GM18520 (cell line): ENCODE data around the gene SNN.

Experiments
- ATAC-seq: cut with Tn5 transposase; IDR thresholded peaks from one replicate; pipeline ENCODE4 v1.9.1; 2021; ENCODE audit not compliant: unreplicated experiment

Gene SNN

DNA sequence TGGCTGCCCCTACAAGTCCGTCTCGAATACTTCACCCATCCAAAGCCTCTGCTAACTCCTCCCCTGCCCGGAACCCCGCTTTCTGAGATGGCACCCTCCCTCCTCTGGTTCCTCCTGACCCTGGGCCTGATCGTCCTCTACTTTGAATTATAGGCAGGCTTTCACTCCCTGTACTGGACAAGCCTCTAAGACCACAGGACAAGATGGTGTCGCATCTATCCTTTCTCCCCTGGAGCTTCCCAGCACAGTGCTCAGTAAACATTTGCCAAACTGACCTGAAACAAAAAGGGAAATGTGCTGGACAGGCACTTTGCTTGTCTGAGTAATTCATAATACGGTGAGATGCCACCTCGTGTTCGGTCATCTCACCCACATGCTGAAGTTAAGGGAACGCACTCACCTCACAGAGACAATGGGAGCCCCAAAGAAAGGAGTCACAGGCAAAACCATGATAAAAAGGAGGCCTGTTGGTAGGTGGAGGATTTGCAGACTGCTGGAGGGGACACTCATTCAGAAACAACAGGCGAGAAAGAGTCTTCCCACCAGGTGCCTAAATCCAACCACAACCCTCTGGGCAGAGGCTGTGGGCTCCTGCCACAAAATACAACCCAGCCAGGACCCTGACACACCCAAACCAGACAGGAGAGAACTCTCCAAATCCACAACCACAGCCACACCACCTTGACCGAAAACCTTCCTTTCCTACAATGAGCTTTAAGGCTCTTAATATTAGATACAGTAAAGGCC, 28.2 kb downstream of the SNN start:
- ATAC-seq: no peak

DNA sequence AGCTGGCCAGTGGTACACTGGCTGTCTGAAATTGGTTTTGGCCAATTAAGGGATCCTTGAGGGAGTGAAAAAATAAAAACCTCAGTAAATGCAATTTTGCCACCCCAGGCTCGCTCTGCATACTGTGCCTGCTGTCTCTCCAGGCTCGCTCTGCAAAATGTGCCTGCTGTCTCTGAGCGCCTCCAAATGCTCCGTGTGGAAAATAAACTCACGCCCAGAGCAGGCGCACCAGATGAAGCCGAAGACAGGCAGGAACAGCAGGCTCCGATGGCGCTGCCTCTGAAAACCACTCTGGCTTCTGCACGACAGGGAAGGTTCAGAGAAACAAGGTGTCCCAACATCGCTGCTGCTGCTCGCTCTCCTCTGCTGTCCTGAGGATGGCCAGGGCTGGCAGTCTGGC, 29.1 kb downstream of the SNN start:
- no peak for ATAC-seq

DNA sequence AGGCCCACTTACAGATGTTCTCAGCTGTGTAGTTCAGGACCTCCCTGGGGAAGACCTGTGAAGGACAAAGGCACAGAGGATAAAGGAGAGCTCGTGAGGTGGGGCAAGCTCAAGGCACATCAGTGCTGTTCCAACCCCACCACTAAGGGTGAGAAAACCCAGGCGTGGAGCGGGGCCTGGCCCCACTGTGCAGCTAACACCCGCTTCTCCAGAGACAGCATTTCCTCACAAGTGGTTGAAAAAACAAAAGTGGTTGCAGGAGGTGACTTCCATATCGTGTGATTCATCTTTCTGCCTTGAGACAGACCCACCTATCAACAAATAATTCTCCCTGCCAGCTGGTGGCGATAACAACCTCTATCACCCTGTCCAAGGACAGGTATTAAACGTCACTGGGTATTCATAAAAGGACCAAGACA, 30.0 kb downstream of the SNN start:
- ATAC-seq: no peak

DNA sequence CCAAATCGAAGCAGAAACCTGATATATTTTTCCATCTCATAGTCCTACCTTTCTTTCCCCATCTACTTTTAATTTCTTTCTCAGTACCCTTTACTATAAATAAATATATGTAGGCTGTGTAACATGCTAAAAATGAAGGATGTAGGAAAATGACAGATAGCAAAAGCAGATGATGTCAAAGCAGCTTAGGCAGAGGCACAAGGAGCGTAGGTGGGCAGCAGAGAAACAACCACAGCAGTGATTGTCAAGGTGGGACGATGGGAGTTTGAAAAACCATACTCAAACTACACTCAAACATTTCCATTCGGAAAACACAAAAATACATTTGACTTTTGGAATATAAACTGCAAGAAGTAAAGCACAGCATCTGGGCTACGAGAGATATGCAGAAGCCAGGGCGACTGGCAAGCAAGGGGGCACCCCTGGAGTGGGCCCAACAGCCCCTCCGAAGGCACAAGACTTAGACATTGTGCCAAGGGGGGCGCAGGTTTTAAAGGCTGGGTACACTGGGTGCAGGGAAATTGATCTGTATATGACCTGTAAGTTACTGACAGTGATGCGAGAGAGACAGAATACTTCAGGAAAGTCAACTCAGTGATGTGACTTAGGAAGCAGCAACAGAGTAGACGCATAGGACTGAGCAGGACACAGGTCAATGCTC, 31.1 kb downstream of the SNN start:
- ATAC-seq: no peak

DNA sequence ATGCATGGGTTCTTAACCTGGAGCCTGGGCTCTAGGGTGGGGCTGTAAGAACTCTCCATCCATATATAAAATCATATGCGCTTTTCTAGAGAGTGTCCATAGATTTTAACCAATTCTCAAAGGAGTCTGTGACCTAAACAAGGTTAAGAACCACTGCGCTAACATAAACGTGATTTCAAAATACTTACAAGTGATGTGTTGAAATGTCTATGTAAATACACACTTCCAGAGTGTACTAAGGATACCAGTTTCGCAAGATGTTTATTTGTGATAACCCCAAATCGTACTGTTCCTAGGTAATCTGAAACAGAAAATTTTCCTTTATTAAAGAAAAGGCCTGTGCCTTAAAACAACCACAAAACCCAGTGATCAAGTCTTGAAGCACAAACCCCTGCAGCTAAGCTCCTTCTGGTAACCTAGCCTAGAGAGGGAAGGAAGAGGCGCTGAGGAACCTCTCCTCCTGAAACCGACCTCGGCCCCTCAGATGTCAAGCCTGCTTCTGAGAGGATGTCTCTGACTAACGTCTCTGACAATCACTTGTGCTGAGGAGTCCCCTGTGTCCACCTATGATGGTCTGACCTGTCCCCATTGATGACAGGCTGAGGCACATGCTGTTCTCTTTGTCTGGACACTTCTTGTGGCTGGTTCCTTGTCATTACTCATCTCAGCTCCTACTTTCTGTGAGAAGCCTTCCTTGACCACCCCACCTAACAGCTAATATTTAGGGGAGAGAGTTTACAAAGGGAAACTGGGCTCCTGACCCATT, 32.2 kb downstream of the SNN start:
- ATAC-seq: no peak

DNA sequence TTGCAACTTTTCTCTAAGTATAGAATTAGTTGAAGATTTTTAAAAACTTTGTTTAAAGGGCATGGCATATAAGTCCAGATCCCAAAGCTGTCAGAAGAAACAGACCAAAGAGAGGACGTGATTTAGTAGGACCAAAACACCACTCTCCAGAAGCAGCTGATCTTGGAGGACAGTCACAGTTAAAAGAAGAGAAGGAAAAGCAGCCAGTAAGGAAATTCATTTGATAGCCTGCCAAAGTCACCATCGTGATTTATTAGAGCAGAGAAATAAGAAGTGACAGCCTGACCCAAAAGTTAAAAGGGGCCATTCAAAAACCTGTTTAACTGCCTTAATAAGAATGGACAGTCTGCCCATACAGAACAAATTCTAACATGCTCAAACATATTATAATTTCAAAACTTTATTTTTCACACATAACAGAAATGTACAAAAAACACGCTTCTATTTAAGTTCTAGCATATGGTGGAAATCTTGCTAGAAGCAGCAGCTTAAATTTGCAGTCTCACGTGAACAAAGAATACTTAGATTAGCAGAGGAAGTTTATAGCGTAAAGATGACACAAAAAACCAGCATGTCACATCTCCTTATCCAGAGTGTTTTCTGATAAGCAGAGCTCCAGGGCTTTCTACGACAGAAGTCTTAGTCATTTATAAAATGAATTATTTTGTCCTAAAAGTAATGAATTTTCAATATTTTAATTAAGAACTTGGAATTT, 37.2 kb downstream of the SNN start:
- ATAC-seq: no peak

DNA sequence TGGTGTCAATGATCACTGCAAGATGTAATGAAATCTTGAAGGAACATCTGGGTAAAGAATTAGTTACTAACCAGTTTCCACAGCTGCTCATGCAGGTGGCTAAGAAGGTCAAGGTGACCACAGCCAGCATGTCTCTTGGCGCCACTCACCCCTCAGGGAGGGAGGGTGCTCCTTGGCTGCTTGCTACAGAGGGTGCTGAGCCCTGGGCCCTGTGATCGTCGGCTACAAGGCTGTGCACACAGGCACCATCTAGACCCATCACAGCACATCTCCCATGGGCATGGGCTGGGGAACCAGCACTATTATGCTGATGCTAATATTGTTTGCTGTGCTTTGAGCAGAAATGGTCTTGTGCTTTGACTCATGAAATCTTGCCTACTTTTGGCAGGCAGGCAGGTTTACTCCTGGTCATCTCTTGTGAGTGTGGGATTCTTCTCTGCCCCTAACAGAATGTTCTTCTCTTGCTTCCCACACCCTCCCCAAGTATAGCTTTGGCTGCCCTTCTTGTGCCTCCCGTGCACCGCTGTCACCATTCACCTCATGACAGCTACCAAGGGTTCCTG, 38.0 kb downstream of the SNN start:
- no peak for ATAC-seq

DNA sequence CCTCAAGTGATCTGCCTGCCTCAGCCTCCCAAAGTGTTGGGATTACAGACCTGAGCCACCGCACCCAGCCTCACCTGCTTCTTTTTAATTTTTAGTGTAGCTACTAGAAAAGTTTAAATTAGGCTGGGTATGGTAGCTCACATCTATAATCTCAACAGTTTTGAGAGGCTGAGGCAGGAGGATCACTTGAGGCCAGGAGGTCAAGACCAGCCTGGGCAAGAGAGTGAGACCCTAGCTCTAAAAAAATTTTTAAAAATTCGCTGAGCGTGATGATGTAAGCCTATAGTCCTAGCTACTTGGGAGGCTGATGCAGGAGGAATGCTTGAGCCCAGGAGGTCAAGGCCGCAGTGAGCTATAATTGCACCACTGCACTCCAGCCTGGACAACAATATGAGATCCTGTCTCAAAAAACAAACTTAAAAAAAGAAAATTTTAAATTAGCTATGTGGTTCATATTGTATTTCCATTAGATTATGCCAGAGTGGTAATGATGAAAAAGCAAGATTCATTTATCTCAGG, 39.5 kb downstream of the SNN start:
- no peak for ATAC-seq

DNA sequence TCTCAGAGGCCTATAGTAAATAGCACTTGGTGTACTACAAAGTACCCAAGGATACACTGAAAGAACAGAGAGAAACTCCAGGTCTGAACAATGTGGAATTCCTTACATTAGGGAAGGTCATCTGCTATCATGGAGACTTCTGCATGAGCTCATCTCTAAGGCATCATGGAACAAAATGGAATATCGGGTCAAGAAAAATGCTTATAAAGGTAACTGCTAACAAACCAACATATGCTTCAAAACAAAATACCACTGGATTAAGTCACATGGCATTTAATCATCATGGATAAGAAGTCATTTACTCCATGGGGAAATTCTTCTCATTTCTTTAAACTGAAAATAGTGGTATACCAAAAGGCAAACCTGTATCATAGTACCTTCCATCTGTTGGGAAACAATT, 40.2 kb downstream of the SNN start:
- ATAC-seq: no peak

DNA sequence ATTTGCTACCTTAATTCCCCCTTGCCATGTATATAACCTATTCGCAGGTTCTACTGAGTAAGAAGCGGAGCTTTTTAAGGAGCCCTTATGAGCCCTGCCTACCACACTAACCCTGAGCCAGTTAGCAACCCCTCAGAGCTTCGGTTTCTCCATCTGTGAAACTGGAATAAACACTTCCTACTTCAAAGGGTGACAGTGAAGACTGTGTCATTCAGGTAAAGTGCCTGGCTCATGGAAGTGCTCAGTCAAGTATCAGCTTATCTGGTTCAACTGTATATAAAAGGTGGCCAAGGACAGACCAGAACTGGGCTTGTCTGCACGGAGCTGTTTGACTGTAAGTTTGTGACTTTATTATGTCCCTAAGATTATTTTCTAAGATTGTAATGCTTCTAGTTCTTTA, 43.4 kb downstream of the SNN start:
- no peak for ATAC-seq

DNA sequence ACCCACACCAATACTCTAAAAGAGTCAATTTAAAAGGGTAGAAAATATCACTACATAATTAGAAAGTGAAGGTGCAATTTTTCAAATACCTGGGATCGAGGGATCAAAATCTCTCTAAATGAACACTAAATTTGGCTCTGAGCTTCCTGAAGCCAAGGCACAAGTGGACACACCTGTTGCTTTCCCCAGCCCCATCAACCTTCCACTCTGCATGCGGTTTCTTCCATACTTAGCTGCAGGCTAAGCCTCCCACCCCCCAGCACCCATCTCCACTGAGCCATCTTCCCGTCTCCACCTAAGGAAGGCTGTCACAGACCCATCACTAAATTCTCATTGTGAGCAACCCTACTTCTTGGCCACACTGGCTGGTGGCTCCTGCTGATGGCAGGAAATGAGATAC, 43.9 kb downstream of the SNN start:
- no peak for ATAC-seq

DNA sequence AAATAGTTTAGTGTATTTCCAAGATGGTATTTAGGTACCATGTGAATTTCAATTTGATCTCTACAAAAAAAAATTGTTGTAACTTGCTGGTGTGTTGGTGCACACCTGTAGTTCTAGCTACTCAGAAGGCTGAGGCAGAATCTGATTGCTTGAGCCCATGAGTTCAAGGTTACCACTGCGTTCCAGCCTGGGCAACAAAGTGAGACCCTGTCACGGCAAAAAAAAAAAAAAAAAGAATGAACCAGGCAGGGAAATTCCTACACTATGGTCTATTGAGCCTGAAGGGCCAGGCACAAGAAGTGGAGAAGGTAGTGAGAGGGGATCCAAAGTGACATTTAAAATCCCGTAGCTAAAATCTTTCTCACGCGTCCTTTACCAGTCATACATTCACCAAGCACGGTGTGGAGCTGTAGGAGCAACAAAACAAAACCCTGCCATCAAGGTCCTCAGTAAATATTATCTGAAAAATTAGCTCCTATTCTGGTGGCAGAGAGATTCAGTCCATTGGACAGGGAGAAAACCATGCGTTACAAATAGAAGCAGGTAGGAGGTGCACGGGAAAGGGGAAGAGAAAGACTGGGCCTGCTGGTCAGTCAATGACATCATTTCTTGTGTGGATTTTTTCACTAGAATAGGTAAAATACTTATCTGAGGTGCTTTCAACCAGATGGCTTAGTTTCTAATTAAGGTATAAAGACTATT, 47.1 kb downstream of the SNN start:
- ATAC-seq: no peak

DNA sequence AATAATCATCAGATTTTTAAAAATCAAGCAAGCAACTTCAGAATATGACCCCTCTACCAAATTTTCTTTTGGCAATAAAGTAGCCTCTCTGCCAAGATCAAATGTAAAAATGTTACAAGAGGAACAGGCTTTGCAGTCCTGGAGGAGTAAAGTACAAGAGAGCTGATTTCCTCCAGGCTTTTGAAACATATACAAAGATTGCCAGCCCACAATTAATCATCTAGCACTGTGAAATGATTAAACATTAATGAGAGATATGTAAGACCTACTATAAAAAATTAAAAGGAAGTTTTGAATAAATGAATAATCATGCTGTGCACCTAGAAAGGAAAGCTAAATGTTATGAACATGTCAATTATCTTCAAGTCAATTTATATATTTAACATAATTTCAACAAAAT, 48.1 kb downstream of the SNN start:
- no peak for ATAC-seq

DNA sequence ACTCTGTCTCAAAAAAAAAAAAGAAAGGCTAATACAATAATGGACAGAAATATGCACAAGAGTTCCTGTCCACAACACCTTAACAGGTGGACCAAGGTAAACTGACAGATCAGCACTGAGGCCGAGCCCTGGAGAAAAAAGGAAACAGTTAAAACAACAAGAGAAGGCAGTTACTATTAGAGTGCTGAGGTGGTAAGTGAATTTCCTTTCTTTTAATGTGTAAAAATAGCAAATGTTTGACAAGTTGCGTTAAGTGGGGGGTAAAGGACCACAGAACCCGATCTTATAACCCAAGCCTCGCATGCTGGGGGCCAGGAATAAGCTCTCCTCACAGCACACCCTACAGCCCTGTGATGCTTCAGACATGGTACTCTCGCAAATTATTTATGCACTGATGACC, 49.6 kb downstream of the SNN start:
- ATAC-seq: no peak

DNA sequence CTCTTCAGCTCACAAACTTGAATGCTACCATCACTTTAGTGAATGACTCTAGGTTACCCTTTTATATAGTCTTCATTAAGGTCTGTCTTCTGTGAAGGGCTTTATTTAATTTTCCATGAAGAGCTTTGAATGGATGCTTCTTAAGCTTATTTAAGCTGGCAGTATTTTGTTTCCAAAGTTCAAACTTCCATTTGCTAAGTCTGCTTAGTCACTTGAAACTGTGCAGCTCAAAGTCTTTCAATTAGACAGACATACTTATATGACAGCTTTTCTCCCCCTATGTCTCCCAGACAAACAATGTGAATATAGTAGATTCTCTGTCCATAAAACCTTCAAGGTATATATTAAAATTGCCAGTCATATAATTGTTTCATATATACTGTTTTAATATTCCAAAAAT, 50.9 kb downstream of the SNN start:
- no peak for ATAC-seq

DNA sequence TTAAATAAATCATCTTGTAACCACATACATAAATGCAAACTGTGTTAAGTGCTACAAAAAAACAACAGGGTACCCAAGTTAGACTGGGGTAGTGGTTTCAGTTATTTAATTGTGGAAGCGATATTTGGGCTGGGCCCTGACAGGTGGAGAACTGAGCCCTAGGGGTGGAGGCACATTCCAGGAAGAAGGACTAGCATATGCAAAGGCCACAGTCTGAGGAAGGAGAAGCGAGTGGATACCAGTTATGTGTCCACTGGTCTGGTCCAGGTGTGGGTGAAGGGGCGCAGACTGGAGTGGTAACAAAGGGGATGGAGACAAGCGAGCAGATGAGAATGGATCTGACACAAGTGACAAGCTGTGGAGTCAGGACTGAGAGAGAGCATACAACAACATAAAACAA, 51.5 kb downstream of the SNN start:
- no peak for ATAC-seq

DNA sequence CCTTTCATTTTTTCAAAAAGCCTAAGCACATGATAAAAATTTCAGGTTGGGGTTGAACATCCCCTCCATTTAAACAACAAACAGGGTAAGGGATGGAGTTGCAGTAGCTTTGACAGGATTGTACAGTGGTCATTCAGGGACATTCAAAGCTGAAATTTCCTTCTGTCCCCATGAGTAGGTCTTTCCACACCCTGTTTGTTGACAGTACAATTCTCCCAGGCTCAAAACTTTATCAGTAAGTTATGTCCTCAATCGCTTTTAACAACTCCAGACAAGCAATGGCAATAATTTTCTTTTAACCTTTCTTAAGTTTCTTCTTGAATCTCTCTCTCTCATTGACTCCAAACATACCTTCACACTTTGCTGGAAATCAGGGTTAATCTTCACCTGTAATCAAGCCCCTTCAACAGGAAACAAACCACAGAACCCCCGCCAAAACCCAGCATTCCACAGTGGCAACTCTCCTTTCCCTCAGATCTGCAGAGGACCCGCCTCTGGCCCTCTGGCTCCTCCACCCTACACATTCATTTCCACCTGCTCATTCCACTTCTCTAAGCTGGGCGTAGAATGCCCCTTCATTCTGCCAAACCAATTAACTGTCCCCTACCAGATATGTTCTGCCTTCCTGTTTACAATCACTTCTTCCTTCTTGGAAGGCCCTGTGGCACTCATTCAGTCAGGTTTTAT, 53.7 kb downstream of the SNN start:
- no peak for ATAC-seq

DNA sequence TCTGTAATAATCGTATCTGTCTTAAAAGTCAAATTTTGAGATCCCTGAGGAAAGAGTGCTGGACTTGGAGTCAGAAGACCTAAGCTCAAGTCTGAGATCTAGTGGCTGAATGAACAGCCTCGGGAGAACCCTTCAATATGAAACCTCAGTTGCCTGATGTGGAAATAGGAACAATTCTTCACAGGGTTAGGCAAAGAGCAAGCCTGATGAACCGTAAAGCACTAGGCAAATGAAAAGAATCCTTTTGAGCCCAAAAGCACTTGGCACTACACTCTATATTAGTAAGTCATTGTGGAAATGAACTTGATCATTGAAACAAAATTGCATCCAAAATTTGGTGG, 54.2 kb downstream of the SNN start:
- ATAC-seq: no peak

DNA sequence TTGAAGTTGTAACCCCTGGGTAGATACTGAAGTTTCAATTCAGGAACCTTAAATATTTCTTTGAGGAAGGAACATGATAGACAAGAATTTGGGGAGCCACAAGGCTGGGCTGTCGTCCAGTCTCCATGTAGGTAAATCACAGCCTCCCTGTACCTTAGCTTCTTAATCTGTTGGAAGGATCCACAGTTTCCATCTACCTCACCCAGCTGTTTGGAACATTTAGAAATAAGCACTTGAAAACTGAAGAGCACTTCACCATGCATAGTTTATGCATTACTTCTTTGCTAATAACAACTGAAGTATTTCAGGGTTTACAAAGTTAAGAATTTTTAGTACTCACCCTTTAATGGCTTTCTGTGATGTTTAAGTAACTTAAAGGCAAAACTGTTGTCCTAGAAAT, 57.2 kb downstream of the SNN start:
- ATAC-seq: no peak

DNA sequence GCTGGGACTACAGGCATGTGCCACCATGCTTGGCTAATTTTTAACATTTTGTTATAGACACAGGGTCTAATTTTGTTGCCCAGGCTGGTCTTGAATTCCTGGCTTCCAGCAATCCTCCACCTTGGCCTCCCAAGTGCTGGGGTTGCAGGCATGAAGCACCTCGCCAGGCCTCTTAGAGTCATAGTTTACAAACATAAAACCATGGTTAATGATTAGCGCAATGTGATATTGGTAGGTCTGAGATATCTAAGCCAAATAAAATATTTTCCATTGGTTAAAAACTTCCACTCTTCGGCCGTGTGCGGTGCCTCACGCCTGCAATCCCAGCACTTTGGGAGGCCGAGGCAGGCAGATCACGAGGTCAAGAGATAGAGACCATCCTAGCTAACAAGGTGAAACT, 57.8 kb downstream of the SNN start:
- ATAC-seq: no peak
